VCaP (cell line): ENCODE results near the gene CLEC14A.

Experiments
- H3K27ac ChIP-seq: fragments of 450-650 bp; 2 replicates; pipeline ENCODE4 v1.5.1; 2017
- TF ChIP-seq, protein P1 (sequence below): fragments of 450-650 bp; conservative IDR thresholded peaks from 2 replicates; pipeline ENCODE4 v1.5.1; 2017; ENCODE audit warnings: mild to moderate bottlenecking, moderate library complexity

The CLEC14A gene

DNA sequence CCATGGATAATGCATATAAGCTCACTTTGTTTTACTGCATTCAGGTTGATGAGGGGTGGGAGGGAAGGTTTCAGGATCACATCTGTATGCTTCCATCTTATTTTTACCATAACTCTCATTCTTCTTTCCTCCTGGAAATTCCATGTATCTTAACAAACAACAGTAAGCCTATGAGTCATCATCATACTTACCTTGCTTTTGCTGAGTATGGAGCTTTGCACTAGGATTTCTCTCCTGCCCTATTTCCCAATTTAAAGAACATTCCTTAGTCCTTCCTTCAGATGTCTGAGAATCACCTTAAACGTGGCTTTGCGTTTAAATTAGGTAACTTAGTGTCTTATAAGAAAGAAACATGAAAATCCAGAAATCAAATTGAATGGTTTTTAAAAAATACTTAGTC, 1.6 kb upstream of the CLEC14A start:
- TF ChIP-seq, protein P1, sequence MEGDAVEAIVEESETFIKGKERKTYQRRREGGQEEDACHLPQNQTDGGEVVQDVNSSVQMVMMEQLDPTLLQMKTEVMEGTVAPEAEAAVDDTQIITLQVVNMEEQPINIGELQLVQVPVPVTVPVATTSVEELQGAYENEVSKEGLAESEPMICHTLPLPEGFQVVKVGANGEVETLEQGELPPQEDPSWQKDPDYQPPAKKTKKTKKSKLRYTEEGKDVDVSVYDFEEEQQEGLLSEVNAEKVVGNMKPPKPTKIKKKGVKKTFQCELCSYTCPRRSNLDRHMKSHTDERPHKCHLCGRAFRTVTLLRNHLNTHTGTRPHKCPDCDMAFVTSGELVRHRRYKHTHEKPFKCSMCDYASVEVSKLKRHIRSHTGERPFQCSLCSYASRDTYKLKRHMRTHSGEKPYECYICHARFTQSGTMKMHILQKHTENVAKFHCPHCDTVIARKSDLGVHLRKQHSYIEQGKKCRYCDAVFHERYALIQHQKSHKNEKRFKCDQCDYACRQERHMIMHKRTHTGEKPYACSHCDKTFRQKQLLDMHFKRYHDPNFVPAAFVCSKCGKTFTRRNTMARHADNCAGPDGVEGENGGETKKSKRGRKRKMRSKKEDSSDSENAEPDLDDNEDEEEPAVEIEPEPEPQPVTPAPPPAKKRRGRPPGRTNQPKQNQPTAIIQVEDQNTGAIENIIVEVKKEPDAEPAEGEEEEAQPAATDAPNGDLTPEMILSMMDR: no peak
- no peak overlapping the region for H3K27ac ChIP-seq

DNA sequence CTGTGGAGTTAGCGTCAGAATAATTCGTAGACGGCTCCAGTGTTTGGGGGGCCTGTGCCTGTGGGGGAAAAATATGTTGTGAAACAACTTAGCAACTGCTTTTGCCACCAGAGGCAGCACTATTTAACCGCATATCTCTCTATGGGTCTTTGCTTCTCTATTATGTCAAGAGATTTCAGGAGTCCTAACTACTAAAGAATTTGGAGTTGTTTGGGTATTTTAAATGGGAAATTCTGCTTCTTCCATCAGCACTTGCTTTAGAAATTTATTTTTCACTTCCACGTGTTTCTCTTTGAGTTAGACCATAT, 594 bp upstream of the CLEC14A start:
- no peak overlapping the region for H3K27ac ChIP-seq
- TF ChIP-seq, protein P1: no peak

DNA sequence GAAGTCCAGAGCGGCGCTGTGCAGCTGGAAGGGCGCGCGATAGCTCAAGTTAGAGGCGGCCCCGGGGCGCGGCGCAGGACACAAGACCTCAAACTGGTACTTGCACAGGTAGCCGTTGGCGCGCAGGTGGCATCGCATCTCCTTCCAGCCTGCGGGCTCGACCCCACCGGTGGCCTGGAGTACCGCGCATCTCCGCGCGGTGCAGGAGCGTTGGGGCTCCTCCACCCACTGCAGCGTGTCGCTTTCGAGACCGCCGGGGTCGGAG, 553 bp downstream of the CLEC14A start:
- no peak overlapping the region for H3K27ac ChIP-seq
- TF ChIP-seq, protein P1: no peak

DNA sequence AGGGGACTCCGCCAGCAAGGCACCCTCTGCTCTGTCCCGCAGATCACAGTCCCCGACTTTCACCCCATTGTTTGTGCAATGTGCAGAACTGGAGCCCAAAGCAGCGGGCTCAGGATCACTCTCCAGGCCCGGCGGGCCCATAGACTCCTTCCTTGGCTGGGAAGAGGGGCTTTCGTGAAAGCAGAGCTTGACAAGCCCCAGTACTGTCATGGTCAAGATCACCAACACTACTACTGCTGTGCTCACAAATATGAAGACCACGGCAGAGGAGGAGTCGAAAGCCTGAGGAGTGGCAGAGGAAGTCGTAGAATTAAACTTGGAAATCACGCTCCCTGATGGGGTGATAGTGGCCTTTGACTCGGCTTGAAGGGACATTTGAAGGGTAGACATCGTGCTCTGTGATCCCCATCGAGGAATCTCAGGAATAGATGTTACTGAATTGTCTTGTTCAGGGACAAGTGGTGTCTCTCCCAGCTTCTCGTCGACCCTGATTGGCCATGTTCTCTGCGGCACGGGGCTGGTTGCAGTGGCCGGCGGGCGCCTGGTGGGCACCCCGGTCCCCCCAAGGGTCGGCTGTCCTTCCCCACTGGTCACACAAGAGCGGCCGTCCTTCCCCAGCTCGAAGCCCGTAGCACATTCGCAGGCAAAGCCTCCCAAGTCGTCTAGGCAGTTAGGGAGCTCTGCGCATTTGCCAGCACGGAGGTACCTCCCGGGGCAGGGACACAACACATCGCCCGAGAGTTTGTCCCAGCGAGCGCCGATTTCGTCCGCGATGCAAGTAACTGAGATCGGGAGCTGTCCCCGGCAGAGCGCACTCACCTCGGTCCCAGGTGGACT, 1.1 kb downstream of the CLEC14A start:
- no peak overlapping the region for H3K27ac ChIP-seq
- TF ChIP-seq, protein P1: no peak

DNA sequence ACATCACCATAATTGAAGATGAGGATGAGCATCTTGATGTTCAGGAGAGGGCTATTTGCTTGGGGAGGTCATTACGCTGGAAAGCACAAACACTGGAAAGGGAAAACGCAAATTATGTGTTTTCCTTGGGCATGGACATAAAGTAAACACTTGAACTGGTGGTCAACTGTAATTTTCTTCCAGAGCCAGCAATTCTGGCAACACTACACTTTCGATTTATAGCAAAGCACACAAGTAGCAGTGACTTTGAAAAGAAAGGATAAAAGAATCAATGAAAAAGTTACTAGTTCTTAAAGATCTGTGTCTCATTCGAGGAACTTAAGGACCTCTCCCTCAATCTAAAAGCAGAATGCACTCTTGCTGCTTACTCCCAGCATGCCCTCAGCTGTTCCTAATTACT, 2.2 kb downstream of the CLEC14A start:
- no peak overlapping the region for H3K27ac ChIP-seq
- TF ChIP-seq, protein P1: no peak

DNA sequence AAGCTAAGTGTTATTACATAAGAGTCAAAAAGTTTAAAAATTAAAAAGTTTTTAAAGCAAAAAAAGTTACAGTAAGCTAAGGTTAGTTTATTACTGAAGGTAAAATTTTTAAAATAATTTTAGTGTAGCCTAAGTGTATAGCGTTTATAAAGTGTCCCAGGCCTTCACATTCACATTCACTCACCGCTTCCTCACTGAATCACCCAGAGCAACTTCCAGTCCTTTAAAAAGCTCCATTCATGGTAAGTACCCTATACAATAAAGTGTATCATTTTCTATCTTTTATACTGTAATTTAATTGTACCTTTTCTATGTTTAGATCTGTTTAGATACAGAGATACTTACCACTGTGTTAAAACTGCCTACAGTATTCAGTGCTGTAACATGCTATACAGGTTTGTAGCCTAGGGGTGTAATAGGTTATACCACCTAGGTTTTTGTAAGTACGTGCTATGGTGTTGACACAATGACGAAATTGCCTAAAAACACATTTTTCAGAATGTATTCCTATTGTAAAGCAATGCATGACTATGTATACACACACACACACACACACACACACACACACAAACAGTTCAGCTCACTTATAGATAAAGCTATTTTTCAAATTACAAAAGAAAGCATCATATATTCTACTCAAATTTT, 3.7 kb downstream of the CLEC14A start:
- TF ChIP-seq, protein P1: no peak
- no peak overlapping the region for H3K27ac ChIP-seq

DNA sequence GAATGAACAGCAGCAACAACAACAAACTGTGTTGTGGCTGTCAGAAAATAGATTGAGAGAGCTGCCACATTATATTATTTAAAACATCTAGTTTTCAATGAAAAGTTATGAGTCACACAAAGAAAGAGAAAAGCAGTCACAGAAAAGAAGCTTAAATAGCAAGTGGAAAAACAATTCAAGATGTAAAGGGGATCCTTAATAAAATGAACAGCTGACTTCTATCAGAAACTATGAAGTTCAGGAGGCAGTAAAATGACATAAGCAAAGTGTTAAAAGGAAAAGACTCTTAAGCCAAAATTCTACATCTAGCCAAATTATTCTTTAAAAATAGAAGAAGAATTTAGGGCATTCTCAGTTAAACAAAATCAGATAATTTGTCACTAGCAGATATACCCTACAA, 5.6 kb downstream of the CLEC14A start:
- no peak overlapping the region for H3K27ac ChIP-seq
- TF ChIP-seq, protein P1: no peak
